ENCODE measurements around the gene TULP1.

- TF ChIP-seq, protein P1, sequence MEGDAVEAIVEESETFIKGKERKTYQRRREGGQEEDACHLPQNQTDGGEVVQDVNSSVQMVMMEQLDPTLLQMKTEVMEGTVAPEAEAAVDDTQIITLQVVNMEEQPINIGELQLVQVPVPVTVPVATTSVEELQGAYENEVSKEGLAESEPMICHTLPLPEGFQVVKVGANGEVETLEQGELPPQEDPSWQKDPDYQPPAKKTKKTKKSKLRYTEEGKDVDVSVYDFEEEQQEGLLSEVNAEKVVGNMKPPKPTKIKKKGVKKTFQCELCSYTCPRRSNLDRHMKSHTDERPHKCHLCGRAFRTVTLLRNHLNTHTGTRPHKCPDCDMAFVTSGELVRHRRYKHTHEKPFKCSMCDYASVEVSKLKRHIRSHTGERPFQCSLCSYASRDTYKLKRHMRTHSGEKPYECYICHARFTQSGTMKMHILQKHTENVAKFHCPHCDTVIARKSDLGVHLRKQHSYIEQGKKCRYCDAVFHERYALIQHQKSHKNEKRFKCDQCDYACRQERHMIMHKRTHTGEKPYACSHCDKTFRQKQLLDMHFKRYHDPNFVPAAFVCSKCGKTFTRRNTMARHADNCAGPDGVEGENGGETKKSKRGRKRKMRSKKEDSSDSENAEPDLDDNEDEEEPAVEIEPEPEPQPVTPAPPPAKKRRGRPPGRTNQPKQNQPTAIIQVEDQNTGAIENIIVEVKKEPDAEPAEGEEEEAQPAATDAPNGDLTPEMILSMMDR (IDR thresholded peaks at IDR 0.05; ENCODE audit: poor library complexity): no peak
- no peak for TF ChIP-seq EZH2 (IDR thresholded peaks at IDR 0.05; ENCODE audit: borderline replicate concordance)
Observed at GRCh38 chr6:35508542-35508941, 4.2 kb downstream of the TULP1 start.
